NCI-H128 (cell line): Measurements from ENCODE around the gene SGF29.
"Not testable (repeated sequence)": the region's sequence is repeated elsewhere in the genome, so short reads cannot be mapped to it uniquely, and the experiment has no call there.

ENCODE experiments used
- DNase-seq: peaks from one replicate; lab custom pipeline; 2025; ENCODE audit not compliant: unreplicated experiment; lab: John Stamatoyannopoulos, UW

SGF29 gene

GRCh38 chr16:28563218-28563617 lies 9.5 kb downstream of the SGF29 start:
- no peak for DNase-seq

GRCh38 chr16:28566233-28566925 lies 12.7 kb downstream of the SGF29 start:
- DNase-seq = not testable (repeated sequence)

- no peak for DNase-seq
Measured at GRCh38 chr16:28567292-28567691, 13.6 kb downstream of the SGF29 start.

- DNase-seq = no peak
Measured at GRCh38 chr16:28569021-28569420, 15.3 kb downstream of the SGF29 start.

GRCh38 chr16:28569968-28570752 lies 16.4 kb downstream of the SGF29 start:
- DNase-seq = no peak

- DNase-seq = no peak
Measured at GRCh38 chr16:28572696-28573510, 19.2 kb downstream of the SGF29 start.

GRCh38 chr16:28573738-28574718 lies 20.3 kb downstream of the SGF29 start:
- no peak for DNase-seq

GRCh38 chr16:28574925-28575324 lies 21.2 kb downstream of the SGF29 start:
- DNase-seq = no peak

- no peak for DNase-seq
Measured at GRCh38 chr16:28575446-28576109, 21.9 kb downstream of the SGF29 start.

- DNase-seq = no peak
Measured at GRCh38 chr16:28580726-28581315, 27.1 kb downstream of the SGF29 start.

GRCh38 chr16:28585674-28586073 lies 32.0 kb downstream of the SGF29 start:
- no peak for DNase-seq

- no peak for DNase-seq
Measured at GRCh38 chr16:28586466-28586865, 32.7 kb downstream of the SGF29 start.

GRCh38 chr16:28587386-28587785 lies 33.7 kb downstream of the SGF29 start:
- no peak for DNase-seq

- DNase-seq = no peak
Measured at GRCh38 chr16:28589069-28589468, 35.3 kb downstream of the SGF29 start.

GRCh38 chr16:28589930-28590329 lies 36.2 kb downstream of the SGF29 start:
- no peak for DNase-seq

GRCh38 chr16:28590384-28591340 lies 36.9 kb downstream of the SGF29 start:
- DNase-seq = no peak

- no peak for DNase-seq
Measured at GRCh38 chr16:28591355-28591754, 37.6 kb downstream of the SGF29 start.

- no peak for DNase-seq
Measured at GRCh38 chr16:28592511-28592910, 38.8 kb downstream of the SGF29 start.
